Measurements from ENCODE around the gene KCTD5. TPM values are rescaled to one million over a fixed set of nuclear protein-coding genes. Genes with fewer than 3 reads are reported as not detected.

Gene KCTD5
- total RNA-seq, 2 donors from 2014 or later: 24.1 to 55.0 TPM

- Histone ChIP-seq H3K4me3 (no peak overlapping the region), H3K9me3 (no peaks in the 10 kb centered on the region), H3K4me1 (replicated peaks) (no peaks in the 10 kb centered on the region), H3K27me3 (replicated peaks; ENCODE audit: insufficient read depth) (no peaks in the 10 kb centered on the region), H3K27ac (no peak overlapping the region), H3K36me3 (no peaks in the 10 kb centered on the region)
- no peak for TF ChIP-seq POLR2A (IDR thresholded peaks at IDR 0.05)
- no peak for TF ChIP-seq POLR2AphosphoS5 (IDR thresholded peaks at IDR 0.05)
- TF ChIP-seq, protein P1, sequence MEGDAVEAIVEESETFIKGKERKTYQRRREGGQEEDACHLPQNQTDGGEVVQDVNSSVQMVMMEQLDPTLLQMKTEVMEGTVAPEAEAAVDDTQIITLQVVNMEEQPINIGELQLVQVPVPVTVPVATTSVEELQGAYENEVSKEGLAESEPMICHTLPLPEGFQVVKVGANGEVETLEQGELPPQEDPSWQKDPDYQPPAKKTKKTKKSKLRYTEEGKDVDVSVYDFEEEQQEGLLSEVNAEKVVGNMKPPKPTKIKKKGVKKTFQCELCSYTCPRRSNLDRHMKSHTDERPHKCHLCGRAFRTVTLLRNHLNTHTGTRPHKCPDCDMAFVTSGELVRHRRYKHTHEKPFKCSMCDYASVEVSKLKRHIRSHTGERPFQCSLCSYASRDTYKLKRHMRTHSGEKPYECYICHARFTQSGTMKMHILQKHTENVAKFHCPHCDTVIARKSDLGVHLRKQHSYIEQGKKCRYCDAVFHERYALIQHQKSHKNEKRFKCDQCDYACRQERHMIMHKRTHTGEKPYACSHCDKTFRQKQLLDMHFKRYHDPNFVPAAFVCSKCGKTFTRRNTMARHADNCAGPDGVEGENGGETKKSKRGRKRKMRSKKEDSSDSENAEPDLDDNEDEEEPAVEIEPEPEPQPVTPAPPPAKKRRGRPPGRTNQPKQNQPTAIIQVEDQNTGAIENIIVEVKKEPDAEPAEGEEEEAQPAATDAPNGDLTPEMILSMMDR (IDR thresholded peaks at IDR 0.05): no peak
- DNase-seq (ENCODE audit: low spot score): no peak
- WGBS: 63% methylated on average over 20 of the region's 22 CpGs
- intact Hi-C loops (cut with DNase I): no loop called here
These were observed 29.2 kb downstream of the KCTD5 start for GRCh38 chr16:2711370-2712062.

DNA sequence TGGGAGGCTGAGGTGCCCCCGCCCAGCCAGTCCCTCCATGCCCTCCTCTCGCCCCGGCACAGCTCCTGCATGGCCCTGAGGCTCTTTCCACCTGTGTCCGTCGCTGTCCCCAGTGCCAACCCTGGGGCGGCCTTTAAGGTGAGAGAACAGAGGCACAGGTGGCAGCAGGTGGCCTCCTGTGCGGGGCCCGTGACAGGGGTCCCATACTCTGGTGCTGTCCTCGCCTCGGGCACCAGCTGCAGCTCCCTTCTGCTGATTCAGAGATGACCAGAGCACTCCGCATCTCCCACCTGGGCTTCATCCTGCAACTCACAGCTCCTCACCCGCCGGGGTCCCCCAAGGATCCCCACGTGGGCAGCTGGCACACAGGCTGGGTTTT is 29.7 kb downstream of the KCTD5 start:
- WGBS: 59% methylated on average over 14 of the region's 14 CpGs
- H3K27me3 ChIP-seq (replicated peaks; ENCODE audit: insufficient read depth): no peaks in the 10 kb centered on the region
- H3K4me1 ChIP-seq (replicated peaks): no peaks in the 10 kb centered on the region
- TF ChIP-seq, protein P1 (IDR thresholded peaks at IDR 0.05): no peak
- no peak for TF ChIP-seq POLR2A (IDR thresholded peaks at IDR 0.05)
- no peak for TF ChIP-seq POLR2AphosphoS5 (IDR thresholded peaks at IDR 0.05)
- H3K27ac ChIP-seq: no peak overlapping the region
- DNase-seq (ENCODE audit: low spot score): no peak
- intact Hi-C loops (cut with DNase I): no loop called here
- H3K4me3 ChIP-seq: no peak overlapping the region
- no peaks in the 10 kb centered on the region for H3K36me3 ChIP-seq
- H3K9me3 ChIP-seq: no peaks in the 10 kb centered on the region

- no peak for DNase-seq (ENCODE audit: low spot score)
- Histone ChIP-seq H3K4me3 (no peak overlapping the region), H3K36me3 (no peaks in the 10 kb centered on the region), H3K27me3 (replicated peaks; ENCODE audit: insufficient read depth) (no peaks in the 10 kb centered on the region), H3K27ac (no peak overlapping the region), H3K9me3 (no peaks in the 10 kb centered on the region), H3K4me1 (replicated peaks) (no peaks in the 10 kb centered on the region)
- 80% methylated on average over 20 of the region's 21 CpGs for WGBS
- TF ChIP-seq POLR2AphosphoS5 (IDR thresholded peaks at IDR 0.05) (no peak), POLR2A (IDR thresholded peaks at IDR 0.05) (no peak)
- TF ChIP-seq, protein P1 (IDR thresholded peaks at IDR 0.05): no peak
- intact Hi-C loops (cut with DNase I): no loop called here
These were observed 30.2 kb downstream of the KCTD5 start for GRCh38 chr16:2712546-2712945.

GRCh38 chr16:2713523-2713922 is 31.2 kb downstream of the KCTD5 start:
- H3K36me3 ChIP-seq: no peaks in the 10 kb centered on the region
- TF ChIP-seq POLR2A (IDR thresholded peaks at IDR 0.05) (no peak), POLR2AphosphoS5 (IDR thresholded peaks at IDR 0.05) (no peak)
- TF ChIP-seq, protein P1 (IDR thresholded peaks at IDR 0.05): no peak
- no peak overlapping the region for H3K4me3 ChIP-seq
- no peak overlapping the region for H3K27ac ChIP-seq
- H3K4me1 ChIP-seq (replicated peaks): no peaks in the 10 kb centered on the region
- no peaks in the 10 kb centered on the region for H3K27me3 ChIP-seq (replicated peaks; ENCODE audit: insufficient read depth)
- DNase-seq (ENCODE audit: low spot score): no peak
- H3K9me3 ChIP-seq: no peaks in the 10 kb centered on the region
- intact Hi-C loops (cut with DNase I): no loop called here
- WGBS: 76% methylated on average over 14 of the region's 14 CpGs

Measured in prostate gland (tissue), 2 donors.